ENCODE results near the gene PLSCR1. TPM values are rescaled to one million over a fixed set of nuclear protein-coding genes. Genes with fewer than 3 reads are reported as not detected.
A peak's percentile ranks its signal among the peaks of the same experiment; 100 is the strongest.

The PLSCR1 gene
- polyA plus RNA-seq, 3 donors: 103 to 221 (median 127) TPM

DNA sequence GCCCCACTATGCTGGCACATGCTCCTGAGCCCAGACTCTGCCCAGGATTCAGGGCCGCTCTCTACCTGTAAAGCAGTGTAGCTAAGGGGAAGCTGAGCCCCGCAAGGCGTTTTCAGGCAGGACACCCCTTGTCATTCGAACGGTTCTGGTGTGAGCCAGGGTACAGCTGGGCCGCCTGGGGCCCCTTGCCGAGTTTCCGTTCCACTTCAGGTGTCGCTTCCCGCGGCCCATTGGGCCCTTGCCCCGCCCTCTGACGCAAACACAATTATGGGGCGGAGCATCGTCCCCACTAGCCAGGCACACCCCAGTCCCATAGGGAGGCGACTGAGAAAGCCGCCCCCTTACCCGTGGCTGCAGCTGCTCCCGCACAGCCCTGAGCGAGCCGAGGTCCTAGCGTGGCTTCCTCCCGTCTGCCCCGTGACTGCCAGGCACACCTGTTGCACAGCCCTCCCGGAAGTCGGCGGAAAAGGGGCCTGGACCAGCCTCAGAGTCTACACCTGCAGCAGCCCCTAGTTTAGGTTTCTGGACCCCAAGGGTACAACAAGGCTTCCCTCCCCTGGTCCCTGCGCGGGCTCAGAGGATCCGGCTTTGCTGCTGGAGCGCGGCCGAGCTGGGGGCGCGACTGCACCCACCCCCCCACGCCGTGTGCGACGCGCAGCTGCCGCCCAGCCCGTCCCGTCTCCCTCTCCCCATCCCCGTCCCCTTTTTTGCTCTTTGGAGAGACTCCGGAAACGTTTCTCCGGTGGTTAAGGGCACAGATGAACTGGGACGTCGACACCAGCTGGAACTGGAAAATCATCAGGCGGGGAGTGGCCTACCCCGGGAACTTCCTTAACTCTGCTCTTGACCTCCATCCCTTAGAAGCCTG is 75.0 kb downstream of the PLSCR1 start, which contains the start of gene PLSCR2:
Gene PLSCR2 (minus strand): TSS at position 412 of the 868 bp plus-strand sequence. CDS start 9,657 bp downstream, outside the sequence.
- intact Hi-C loops (cut with micrococcal nuclease): no loop called here
- WGBS (ENCODE audit: insufficient coverage): 9% methylated on average over 38 of the region's 51 CpGs
- Mint-ChIP-seq H3K36me3 (no peaks in the 10 kb centered on the region), H3K27ac (peak within 1 kb of the TSS in 6 of 7 donors; percentile 46 to 84 (median 76)), H3K27me3 (ENCODE audit: low read depth in 3 of 3) (peaks cover 0 to 12% (median 7%) of the 10 kb centered on the region in 3 donors), H3K9me3 (peaks cover 0 to 2% (median 0%) of the 10 kb centered on the region in 7 donors), H3K4me3 (peak within 1 kb of the TSS; percentile 84 to 91), H3K4me1 (peaks cover 9% of the 10 kb centered on the region)
- Histone ChIP-seq H3K27me3 (ENCODE audit: control insufficient read depth in 2 of 2, insufficient read depth in 2 of 2, low read length in 2 of 2) (no peaks in the 10 kb centered on the region), H3K9me3 (replicated peaks in 1 of 2; ENCODE audit: control insufficient read depth in 1 of 2, insufficient read depth in 1 of 2, low read length in 2 of 2) (no peaks in the 10 kb centered on the region), H3K4me2 (replicated peaks; ENCODE audit: extremely low read depth, low read length, poor library complexity, severe bottlenecking) (peak within 1 kb of the TSS; percentile 97), H3K4me3 (replicated peaks in 1 of 3; ENCODE audit: low read depth in 2 of 3, low read length in 3 of 3) (peak within 1 kb of the TSS; percentile 59 to 82 (median 60)), H3K79me2 (ENCODE audit: insufficient read depth, low read length) (no peaks in the 10 kb centered on the region), H3K36me3 (replicated peaks in 1 of 2; ENCODE audit: control insufficient read depth in 1 of 2, insufficient read depth in 2 of 2, low read length in 2 of 2) (no peaks in the 10 kb centered on the region), H3K9ac (ENCODE audit: insufficient read depth, low read length, poor library complexity, severe bottlenecking) (peak within 1 kb of the TSS; percentile 67), H3K4me1 (ENCODE audit: control insufficient read depth in 1 of 2, insufficient read depth in 2 of 2, low read length in 2 of 2) (peaks cover 4 to 9% of the 10 kb centered on the region in 2 donors), H2AFZ (ENCODE audit: insufficient read depth, low read depth, low read length, poor library complexity, severe bottlenecking) (peak within 1 kb of the TSS; percentile 98), H3K27ac (ENCODE audit: low read depth in 1 of 2, low read length in 2 of 2) (peak within 1 kb of the TSS; percentile 44 to 74), H4K20me1 (ENCODE audit: insufficient read depth, low read length) (no peaks in the 10 kb centered on the region)
- TF ChIP-seq, protein P1, sequence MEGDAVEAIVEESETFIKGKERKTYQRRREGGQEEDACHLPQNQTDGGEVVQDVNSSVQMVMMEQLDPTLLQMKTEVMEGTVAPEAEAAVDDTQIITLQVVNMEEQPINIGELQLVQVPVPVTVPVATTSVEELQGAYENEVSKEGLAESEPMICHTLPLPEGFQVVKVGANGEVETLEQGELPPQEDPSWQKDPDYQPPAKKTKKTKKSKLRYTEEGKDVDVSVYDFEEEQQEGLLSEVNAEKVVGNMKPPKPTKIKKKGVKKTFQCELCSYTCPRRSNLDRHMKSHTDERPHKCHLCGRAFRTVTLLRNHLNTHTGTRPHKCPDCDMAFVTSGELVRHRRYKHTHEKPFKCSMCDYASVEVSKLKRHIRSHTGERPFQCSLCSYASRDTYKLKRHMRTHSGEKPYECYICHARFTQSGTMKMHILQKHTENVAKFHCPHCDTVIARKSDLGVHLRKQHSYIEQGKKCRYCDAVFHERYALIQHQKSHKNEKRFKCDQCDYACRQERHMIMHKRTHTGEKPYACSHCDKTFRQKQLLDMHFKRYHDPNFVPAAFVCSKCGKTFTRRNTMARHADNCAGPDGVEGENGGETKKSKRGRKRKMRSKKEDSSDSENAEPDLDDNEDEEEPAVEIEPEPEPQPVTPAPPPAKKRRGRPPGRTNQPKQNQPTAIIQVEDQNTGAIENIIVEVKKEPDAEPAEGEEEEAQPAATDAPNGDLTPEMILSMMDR (IDR thresholded peaks at IDR 0.05): no peak
- peak; percentile 23 to 47 (median 40) for DNase-seq

DNA sequence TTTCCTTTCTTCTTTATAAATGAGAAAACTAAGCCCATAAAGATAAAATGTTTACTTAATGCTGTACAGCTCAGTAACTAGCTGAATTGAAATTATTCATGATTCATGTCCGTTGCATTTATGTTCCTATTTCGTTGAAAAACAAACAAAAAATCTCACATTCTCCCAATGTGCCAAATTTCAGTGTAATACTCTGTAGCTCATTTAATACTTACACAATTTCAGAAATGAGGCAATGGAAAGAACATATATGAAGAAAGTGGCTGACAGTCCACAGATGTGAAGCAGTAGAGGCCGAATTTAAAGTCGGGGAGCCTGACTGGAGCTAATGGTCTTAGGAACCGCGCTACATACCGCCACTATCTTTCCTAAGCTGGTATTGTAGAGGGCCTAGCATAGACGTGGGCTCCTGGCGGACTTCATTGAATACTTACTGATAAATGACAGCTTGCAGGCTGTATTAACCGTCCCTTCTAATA is 75.7 kb downstream of the PLSCR1 start:
- intact Hi-C loops (cut with micrococcal nuclease): no loop called here
- 91% methylated on average over 7 of the region's 10 CpGs for WGBS (ENCODE audit: insufficient coverage)
- peaks cover 4 to 9% of the 10 kb centered on the region in 2 donors for H3K4me1 ChIP-seq (ENCODE audit: control insufficient read depth in 1 of 2, insufficient read depth in 2 of 2, low read length in 2 of 2)
- Mint-ChIP-seq H3K27me3 (ENCODE audit: low read depth in 3 of 3) (peaks cover 0 to 12% (median 7%) of the 10 kb centered on the region in 3 donors), H3K4me3 (peak overlapping the region; percentile 84 to 91), H3K4me1 (peaks cover 9% of the 10 kb centered on the region), H3K36me3 (no peaks in the 10 kb centered on the region), H3K27ac (peak overlapping the region in 4 of 7 donors; percentile 13 to 72 (median 39)), H3K9me3 (peaks cover 0 to 2% (median 0%) of the 10 kb centered on the region in 7 donors)
- DNase-seq: no peak
- no peak overlapping the region for H3K9ac ChIP-seq (ENCODE audit: insufficient read depth, low read length, poor library complexity, severe bottlenecking)
- peak overlapping the region; percentile 44 to 74 for H3K27ac ChIP-seq (ENCODE audit: low read depth in 1 of 2, low read length in 2 of 2)
- TF ChIP-seq, protein P1 (IDR thresholded peaks at IDR 0.05): no peak
- no peaks in the 10 kb centered on the region for H3K79me2 ChIP-seq (ENCODE audit: insufficient read depth, low read length)
- no peaks in the 10 kb centered on the region for H4K20me1 ChIP-seq (ENCODE audit: insufficient read depth, low read length)
- no peaks in the 10 kb centered on the region for H3K27me3 ChIP-seq (ENCODE audit: control insufficient read depth in 2 of 2, insufficient read depth in 2 of 2, low read length in 2 of 2)
- H2AFZ ChIP-seq (ENCODE audit: insufficient read depth, low read depth, low read length, poor library complexity, severe bottlenecking): peak overlapping the region; percentile 98
- peak overlapping the region; percentile 59 to 82 (median 60) for H3K4me3 ChIP-seq (replicated peaks in 1 of 3; ENCODE audit: low read depth in 2 of 3, low read length in 3 of 3)
- no peaks in the 10 kb centered on the region for H3K9me3 ChIP-seq (replicated peaks in 1 of 2; ENCODE audit: control insufficient read depth in 1 of 2, insufficient read depth in 1 of 2, low read length in 2 of 2)
- H3K4me2 ChIP-seq (replicated peaks; ENCODE audit: extremely low read depth, low read length, poor library complexity, severe bottlenecking): peak overlapping the region; percentile 97
- H3K36me3 ChIP-seq (replicated peaks in 1 of 2; ENCODE audit: control insufficient read depth in 1 of 2, insufficient read depth in 2 of 2, low read length in 2 of 2): no peaks in the 10 kb centered on the region
